Measurements from ENCODE around the gene CHSY1.

CHSY1 gene

GRCh38 chr15:101168898-101169494, 82.9 kb downstream of the CHSY1 start:
- DNase-seq = no peak

GRCh38 chr15:101168463-101168824, 83.4 kb downstream of the CHSY1 start:
- no peak for DNase-seq

- DNase-seq = no peak
Measured at GRCh38 chr15:101167753-101168462, 83.9 kb downstream of the CHSY1 start.

GRCh38 chr15:101167411-101167752, 84.5 kb downstream of the CHSY1 start:
- DNase-seq = no peak

- no peak for DNase-seq
Measured at GRCh38 chr15:101165905-101166471, 85.9 kb downstream of the CHSY1 start.

GRCh38 chr15:101162701-101163483, 89.0 kb downstream of the CHSY1 start:
- no peak for DNase-seq

- DNase-seq = no peak
Measured at GRCh38 chr15:101161656-101162055, 90.2 kb downstream of the CHSY1 start.

GRCh38 chr15:101159936-101160815, 91.7 kb downstream of the CHSY1 start:
- no peak for DNase-seq

GRCh38 chr15:101159096-101159935, 92.5 kb downstream of the CHSY1 start:
- no peak for DNase-seq

GRCh38 chr15:101158166-101159095, 93.4 kb downstream of the CHSY1 start:
- DNase-seq = no peak

GRCh38 chr15:101157721-101158120, 94.1 kb downstream of the CHSY1 start:
- no peak for DNase-seq

GRCh38 chr15:101156509-101157159, 95.2 kb downstream of the CHSY1 start:
- DNase-seq = no peak

- DNase-seq = no peak
Measured at GRCh38 chr15:101156061-101156460, 95.8 kb downstream of the CHSY1 start.

- no peak for DNase-seq
Measured at GRCh38 chr15:101153801-101154656, 97.8 kb downstream of the CHSY1 start.

GRCh38 chr15:101152914-101153313, 98.9 kb downstream of the CHSY1 start:
- no peak for DNase-seq

GRCh38 chr15:101151288-101151687, 100.6 kb downstream of the CHSY1 start:
- no peak for DNase-seq

GRCh38 chr15:101150723-101151040, 101.2 kb downstream of the CHSY1 start:
- DNase-seq = no peak

GRCh38 chr15:101149864-101150722, 101.8 kb downstream of the CHSY1 start:
- no peak for DNase-seq
